Keratinocyte (primary cell): ENCODE data around the gene PUS3. TPM values are rescaled to one million over a fixed set of nuclear protein-coding genes. Genes with fewer than 3 reads are reported as not detected.

Experiments used
- DNase-seq: peaks from one replicate; pipeline ENCODE4 v3.0.0-alpha.2; 2011; ENCODE audit warnings: low read depth, missing footprints, low spot score
- FAIRE-seq: peaks from 2 replicates; lab custom pipeline; 2011; peaks lifted over from hg19 to GRCh38; lab: Jason Lieb, UNC
- H2AFZ ChIP-seq: 2 replicates; pipeline ENCODE4 v1.6.0; 2012; ENCODE audit warnings: low read length, control low read depth, inconsistent platforms; ENCODE audit not compliant: control insufficient read depth
- H3K27ac ChIP-seq: 2 replicates; pipeline ENCODE4 v1.5.1; 2011; ENCODE audit warnings: low read length; ENCODE audit not compliant: control insufficient read depth, insufficient read depth
- H3K27me3 ChIP-seq: 3 replicates; pipeline ENCODE4 v1.6.0; 2011; ENCODE audit warnings: low read length; ENCODE audit not compliant: control insufficient read depth, insufficient read depth; ENCODE audit errors: extremely low read depth
- H3K36me3 ChIP-seq, 2 experiments: 2 replicates in 1 of 2; 3 replicates in 1 of 2; pipeline ENCODE4 v1.5.1; 2011; ENCODE audit warnings: low read length in 2 of 2, mild to moderate bottlenecking in 1 of 2; ENCODE audit not compliant: control insufficient read depth in 2 of 2, insufficient read depth in 2 of 2; ENCODE audit errors: extremely low read depth in 1 of 2
- H3K4me1 ChIP-seq: 3 replicates; pipeline ENCODE4 v1.5.1; 2011; ENCODE audit warnings: low read length; ENCODE audit not compliant: control insufficient read depth, insufficient read depth; ENCODE audit errors: extremely low read depth
- H3K4me2 ChIP-seq: 3 replicates; pipeline ENCODE4 v1.6.0; 2011; ENCODE audit warnings: low read depth, low read length; ENCODE audit not compliant: control insufficient read depth, insufficient read depth; ENCODE audit errors: extremely low read depth
- H3K4me3 ChIP-seq, 3 experiments: fragments of 200-600 bp in 1 of 3; sonication (generic) in 1 of 3; 2 replicates in 2 of 3; 3 replicates in 1 of 3; pipeline ENCODE4 v1.5.1; 2011 to 2016; ENCODE audit warnings: low read length in 3 of 3, mild to moderate bottlenecking in 3 of 3, control low read depth in 2 of 3, inconsistent platforms in 1 of 3, low read depth in 1 of 3, mixed read lengths in 1 of 3, mixed run types in 1 of 3, moderate library complexity in 1 of 3; ENCODE audit not compliant: control insufficient read depth in 2 of 3, insufficient read depth in 2 of 3; ENCODE audit errors: extremely low read depth in 1 of 3
- H3K79me2 ChIP-seq: 2 replicates; pipeline ENCODE4 v1.6.0; 2012; ENCODE audit warnings: low read length; ENCODE audit not compliant: control insufficient read depth, insufficient read depth
- H3K9ac ChIP-seq: 3 replicates; pipeline ENCODE4 v1.6.0; 2011; ENCODE audit warnings: low read length; ENCODE audit not compliant: control insufficient read depth, insufficient read depth; ENCODE audit errors: extremely low read depth
- H3K9me1 ChIP-seq: 3 replicates; pipeline ENCODE4 v1.6.0; 2011; ENCODE audit warnings: low read length; ENCODE audit not compliant: control insufficient read depth, insufficient read depth; ENCODE audit errors: extremely low read depth
- H3K9me3 ChIP-seq: 2 replicates; pipeline ENCODE4 v1.5.1; 2012; ENCODE audit warnings: low read depth, low read length; ENCODE audit not compliant: control insufficient read depth
- H4K20me1 ChIP-seq: 3 replicates; pipeline ENCODE4 v1.6.0; 2011; ENCODE audit warnings: low read length; ENCODE audit not compliant: control insufficient read depth, insufficient read depth; ENCODE audit errors: extremely low read depth
- CTCF ChIP-seq, 3 experiments: IDR thresholded peaks in 1 of 3; conservative IDR thresholded peaks in 1 of 3; optimal IDR thresholded peaks in 1 of 3; 2 replicates in 2 of 3; 3 replicates in 1 of 3; pipeline versions ENCODE3 to v1.5.1; 2011; ENCODE audit warnings: low read length in 3 of 3, mild to moderate bottlenecking in 3 of 3, moderate library complexity in 2 of 3, control low read depth in 1 of 3, inconsistent platforms in 1 of 3; ENCODE audit not compliant: insufficient read depth in 2 of 3; ENCODE audit errors: extremely low read depth in 1 of 3
- EZH2 ChIP-seq: IDR thresholded peaks from one replicate; pipeline ENCODE4 v1.6.1; 2012; ENCODE audit warnings: inconsistent platforms, mild to moderate bottlenecking, low read length, moderate library complexity
- dilution Hi-C: fragments of 300-500 bp; cut with MboI; formaldehyde crosslinking; loops from one replicate; pipeline ENCODE4 v1.7.0; 2020; ENCODE audit warnings: low sequenced_read_pairs; ENCODE audit not compliant: extremely low pct_ligation_motif_present
- polyA plus RNA-seq, 5 experiments: library from polyadenylated mRNA; depleted of rRNA in 3 of 5; stranded (reverse) in 3 of 5; stranded (forward) in 1 of 5; unstranded in 1 of 5; fragments of >200 nt; gene quantifications; 1 replicate in 1 of 5; 2 replicates in 3 of 5; 3 replicates in 1 of 5; pipeline versions ENCODE4 v1.2.1 to v1.2.3, GENCODE V29; 2011 to 2012; ENCODE audit warnings: missing spikeins in 2 of 5, low read depth in 1 of 5, low replicate concordance in 1 of 5

Gene PUS3
- polyA plus RNA-seq, 1 donor (not counting 4 experiments of a cell fraction or from before 2014, with no cell fraction given), result 11.8 TPM

- Histone ChIP-seq H3K9me3 (no peaks in the 10 kb centered on the region), H3K79me2 (no peaks in the 10 kb centered on the region), H4K20me1 (no peaks in the 10 kb centered on the region), H3K9ac (no peak overlapping the region), H2AFZ (no peak overlapping the region), H3K9me1 (no peaks in the 10 kb centered on the region), H3K36me3 (no peaks in the 10 kb centered on the region), H3K4me3 (no peak overlapping the region), H3K27ac (no peak overlapping the region), H3K4me1 (peaks cover 4% of the 10 kb centered on the region), H3K4me2 (no peak overlapping the region), H3K27me3 (no peaks in the 10 kb centered on the region)
- DNase-seq, result no peak
- dilution Hi-C loops, result loop anchor here (25.0 kb wide), 1 partner anchor 265 kb away; the partner anchor contains the start of genes FAM118B and RPUSD4
- no peak for FAIRE-seq
- no peak for TF ChIP-seq EZH2
Observed at GRCh38 chr11:125946712-125947418, 43.9 kb upstream of the PUS3 start.

DNA sequence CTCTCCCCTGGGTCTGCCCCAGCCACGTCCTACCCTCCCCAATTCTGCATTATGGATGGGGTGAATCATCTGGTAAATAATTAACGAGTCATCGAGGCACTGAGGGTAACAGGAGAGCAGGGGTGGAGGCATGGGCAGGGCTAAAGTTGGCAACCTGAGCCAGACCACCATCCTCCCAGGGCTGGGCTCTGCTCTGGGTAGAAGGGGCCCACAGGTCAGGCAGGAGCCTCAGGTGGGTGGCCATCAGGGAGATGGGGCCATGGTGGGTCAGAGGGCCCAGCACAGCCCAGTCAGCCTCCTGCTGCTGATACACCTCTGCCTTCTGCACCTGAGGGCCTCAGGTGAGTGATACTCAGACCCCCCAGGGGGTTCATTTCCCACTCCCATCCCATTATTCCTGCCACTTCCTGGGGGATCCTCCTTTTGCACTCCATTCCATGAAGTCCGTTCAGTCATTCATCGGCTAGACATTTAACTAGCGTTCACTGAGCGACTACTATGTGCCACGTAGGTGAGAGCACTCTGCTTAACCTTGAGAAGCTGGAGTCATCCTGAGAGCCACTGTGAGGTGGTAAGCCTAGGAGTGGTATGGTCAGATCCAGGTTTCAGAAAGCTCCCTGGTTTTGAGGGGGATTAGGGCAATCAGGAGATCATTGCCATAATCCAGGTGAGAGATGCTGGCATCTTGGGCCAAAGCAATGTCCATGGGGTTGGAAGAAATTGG, 43.0 kb upstream of the PUS3 start, which contains the start of gene VSIG10L2:
Gene VSIG10L2, plus strand, starts transcription at position 248 of the 724 bp plus-strand sequence. Its CDS starts 12 bp downstream, at position 260.
- Histone ChIP-seq H3K79me2 (no peaks in the 10 kb centered on the region), H2AFZ (no peak within 1 kb of the TSS), H3K9me3 (no peaks in the 10 kb centered on the region), H3K4me1 (no peaks in the 10 kb centered on the region), H3K9me1 (no peaks in the 10 kb centered on the region), H3K27me3 (no peaks in the 10 kb centered on the region), H3K4me2 (no peak within 1 kb of the TSS), H3K4me3 (no peak within 1 kb of the TSS), H4K20me1 (no peaks in the 10 kb centered on the region), H3K27ac (no peak within 1 kb of the TSS), H3K9ac (no peak within 1 kb of the TSS), H3K36me3 (no peaks in the 10 kb centered on the region)
- dilution Hi-C loops, result loop anchor here (25.0 kb wide), 1 partner anchor 266 kb away; the partner anchor contains the start of genes FAM118B and RPUSD4
- DNase-seq (no peak), FAIRE-seq (no peak)
- TF ChIP-seq CTCF (optimal IDR thresholded peaks at IDR 0.05 in 1 of 3, IDR thresholded peaks at IDR 0.05 in 1 of 3, conservative IDR thresholded peaks at IDR 0.05 in 1 of 3; ENCODE audit: extremely low read depth in 1 of 3, insufficient read depth in 2 of 3, low read length in 3 of 3), result no peak
- no peak for TF ChIP-seq EZH2
